ENCODE measurements around the gene SLC8B1.

DNA sequence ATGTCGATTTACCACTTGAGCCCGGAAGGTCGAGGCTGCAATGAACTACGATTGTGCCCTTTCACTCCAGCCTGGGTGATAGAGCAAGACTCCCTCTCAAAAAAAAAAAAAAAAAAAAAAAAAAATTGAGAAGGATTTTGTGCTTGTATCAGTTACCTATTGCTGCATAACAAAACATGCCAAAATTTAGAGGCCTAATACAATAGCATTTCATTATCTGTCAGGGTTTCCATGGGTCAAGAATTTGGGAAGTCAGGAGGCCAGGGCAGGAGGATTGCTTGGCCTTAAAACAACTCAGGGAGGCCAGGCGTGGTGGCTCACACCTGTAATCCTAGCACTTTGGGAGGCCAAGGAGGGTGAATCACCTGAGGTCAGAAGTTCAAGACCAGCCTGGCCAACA lies 4.6 kb upstream of the SLC8B1 start:
- no peak for TF ChIP-seq POLR2A (IDR thresholded peaks at IDR 0.05; ENCODE audit: borderline replicate concordance, extremely low read depth, insufficient read depth, insufficient read length)
- TF ChIP-seq CTCF (IDR thresholded peaks at IDR 0.05 in 2 of 3, conservative IDR thresholded peaks at IDR 0.05 in 1 of 3; ENCODE audit: borderline replicate concordance in 1 of 3, insufficient read depth in 1 of 3, low read depth in 2 of 3, low read length in 2 of 3) = no peak
